ENCODE results near the gene PSMC5. TPM values are rescaled to one million over a fixed set of nuclear protein-coding genes. Genes with fewer than 3 reads are reported as not detected.

PSMC5 gene
- total and polyA plus RNA-seq, 9 of the 15 experiments (the other 6 are each of a cell fraction or from before 2014, with no cell fraction given), result 89.2 to 393 (median 161) TPM

DNA sequence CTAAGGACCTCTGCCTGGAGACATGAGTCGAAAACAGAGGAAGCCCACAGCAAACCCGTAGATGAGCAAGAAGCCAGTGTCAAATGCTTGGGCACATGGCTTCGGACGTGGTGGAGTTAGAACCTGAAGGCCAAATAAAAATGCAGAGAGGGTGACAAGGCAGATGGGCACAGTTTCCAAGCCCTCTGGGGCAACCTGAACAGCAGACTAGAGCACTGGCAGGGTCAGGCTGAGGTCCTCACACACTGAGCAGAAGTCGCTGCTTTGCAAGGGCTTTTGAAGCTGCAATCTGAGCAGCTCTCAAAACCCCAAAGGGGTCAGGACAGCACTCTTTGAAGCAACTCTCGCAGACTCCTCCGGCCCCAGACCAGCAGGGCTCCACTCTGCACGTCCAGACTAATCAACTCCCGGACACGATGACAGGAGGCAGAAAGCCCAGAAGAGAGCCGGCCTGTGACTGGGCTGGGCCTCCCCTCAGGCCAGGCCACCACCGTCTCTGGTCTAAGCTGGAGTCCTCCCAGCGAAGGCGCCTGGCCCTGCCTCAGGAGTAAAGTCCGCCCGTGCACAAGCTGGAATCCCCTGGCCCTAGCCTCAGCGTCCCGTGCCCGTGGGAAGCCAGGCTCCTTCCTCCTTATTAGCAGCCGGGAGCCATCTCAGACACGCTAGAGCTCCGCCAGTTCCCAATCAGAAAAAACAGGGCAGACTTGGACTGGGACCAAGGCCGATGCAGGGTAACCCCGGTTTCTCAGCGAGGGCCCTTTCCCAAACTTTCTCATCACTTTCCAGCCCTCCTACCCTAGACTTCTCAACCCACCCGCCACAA lies 14.3 kb downstream of the PSMC5 start:
- intact Hi-C loops (cut with micrococcal nuclease), result loop anchor here (2.0 to 10.0 kb wide), 3 partner anchors 69 to 407 kb away; partner anchors contain the start of genes CCDC47 and MAP3K3
- no peaks in the 10 kb centered on the region for H3K9me3 ChIP-seq (replicated peaks; ENCODE audit: control insufficient read depth, insufficient read depth, low read depth, low read length)
- peaks cover 57% of the 10 kb centered on the region for H3K79me2 ChIP-seq (ENCODE audit: control insufficient read depth, insufficient read depth, low read length)
- 2% methylated on average over 26 of the region's 26 CpGs for WGBS (ENCODE audit: insufficient coverage, low coverage, missing lambda C conversion rate)
- peaks cover 23 to 51% of the 10 kb centered on the region in 2 experiments for H3K4me1 ChIP-seq (replicated peaks in 1 of 2; ENCODE audit: control insufficient read depth in 2 of 2, insufficient read depth in 2 of 2, low read length in 2 of 2)
- H3K9ac ChIP-seq (ENCODE audit: insufficient read depth in 1 of 2, low read depth in 2 of 2, low read length in 2 of 2), result peak overlapping the region; percentile 93 to 98
- H3K4me2 ChIP-seq (ENCODE audit: insufficient read depth, low read length), result peak overlapping the region; percentile 96
- peak; percentile 40 for FAIRE-seq
- H3K27me3 ChIP-seq (ENCODE audit: control insufficient read depth in 2 of 2, insufficient read depth in 2 of 2, low read length in 2 of 2), result no peaks in the 10 kb centered on the region
- in situ Hi-C loops (cut with MboI), result loop anchor here (25.0 kb wide), 1 partner anchor 404 kb away; the partner anchor contains the start of gene CYB561
- ChIA-PET POLR2A (interaction anchor here (0.6 to 5.8 kb wide), 6 partner anchors 8 to 1332 kb away, joined by 3 to 66 read pairs (median 6); partner anchors contain the start of genes CCDC47, DDX42, FTSJ3 and PSMC5), CTCF (ENCODE audit: low intra/inter-chr PET ratio) (no interaction called here)
- H3K9me1 ChIP-seq (ENCODE audit: control insufficient read depth, insufficient read depth, low read length), result no peaks in the 10 kb centered on the region
- H2AFZ ChIP-seq (ENCODE audit: low read depth, low read length), result peak overlapping the region; percentile 53
- no peaks in the 10 kb centered on the region for H4K20me1 ChIP-seq (replicated peaks; ENCODE audit: control insufficient read depth, insufficient read depth, low read length)
- peak overlapping the region; percentile 86 for H3K27ac ChIP-seq (ENCODE audit: extremely low read depth, low read depth, low read length)
- DNase-seq (ENCODE audit: extremely low read depth in 1 of 4, low spot score in 3 of 4), result peak in 2 of 4 experiments; percentile 29 to 59
- peak; percentile 47 for ATAC-seq
- peaks cover 31% of the 10 kb centered on the region; the same call in 2 of the 3 replicates for H3K36me3 ChIP-seq (ENCODE audit: control insufficient read depth, insufficient read depth, low read length)
- BruUV-seq (replicated peaks), result TSS peak; percentile 58
- H3K4me3 ChIP-seq, result peak overlapping the region; percentile 95
- TF ChIP-seq MAZ (CRISPR knock-in tag; conservative IDR thresholded peaks at IDR 0.05 in 1 of 2, IDR thresholded peaks at IDR 0.05 in 1 of 2), result peak in 1 of 2 experiments; percentile 30; a peak in 1 of 4 replicates
- TF ChIP-seq HMG20A (CRISPR knock-in tag; conservative IDR thresholded peaks at IDR 0.05), result no peak
- no peak for TF ChIP-seq POLR2A (conservative IDR thresholded peaks at IDR 0.05)
- 0 out of 4 replicates have a peak, but pooled peaks of 1 of the 2 experiments have one; percentile 36 for TF ChIP-seq MNT (conservative IDR thresholded peaks at IDR 0.05)
- TF ChIP-seq ZBTB17 (CRISPR knock-in tag; IDR thresholded peaks at IDR 0.05), result 0 out of 2 replicates have a peak, but pooled peaks have one; percentile 27
- peak; percentile 26; the same call in 1 of the 2 replicates for TF ChIP-seq ZBTB40 (IDR thresholded peaks at IDR 0.05)
- TF ChIP-seq ZBTB40 (CRISPR knock-in tag; IDR thresholded peaks at IDR 0.05), result no peak

Measured in K562 (cell line).